HG02938 (cell line): ENCODE data around the gene RPTOR.

Experiments
- ATAC-seq: cut with Tn5 transposase; IDR thresholded peaks from one replicate; pipeline ENCODE4 v1.9.1; 2021; ENCODE audit warnings: mild to moderate bottlenecking, moderate library complexity; ENCODE audit not compliant: unreplicated experiment

RPTOR gene

DNA sequence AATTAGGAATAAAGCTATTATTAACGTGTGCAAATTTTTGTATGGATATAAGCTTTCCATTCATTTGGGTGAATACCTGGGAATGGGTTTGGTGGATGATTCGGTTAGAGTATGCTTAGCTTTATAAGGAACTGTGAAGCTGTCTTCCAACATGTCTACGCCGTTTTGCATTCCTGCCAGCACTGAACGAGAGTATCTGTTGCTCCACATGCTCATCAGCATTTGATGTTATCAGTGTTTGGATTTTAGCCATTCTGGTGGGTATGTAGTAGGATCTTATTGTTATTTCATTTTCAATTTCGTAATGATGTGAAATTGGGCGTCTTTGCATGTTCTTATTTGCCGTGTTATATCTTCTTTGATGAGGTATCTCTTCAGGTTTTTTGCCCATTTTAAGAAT, 168.0 kb downstream of the RPTOR start:
- ATAC-seq = no peak

DNA sequence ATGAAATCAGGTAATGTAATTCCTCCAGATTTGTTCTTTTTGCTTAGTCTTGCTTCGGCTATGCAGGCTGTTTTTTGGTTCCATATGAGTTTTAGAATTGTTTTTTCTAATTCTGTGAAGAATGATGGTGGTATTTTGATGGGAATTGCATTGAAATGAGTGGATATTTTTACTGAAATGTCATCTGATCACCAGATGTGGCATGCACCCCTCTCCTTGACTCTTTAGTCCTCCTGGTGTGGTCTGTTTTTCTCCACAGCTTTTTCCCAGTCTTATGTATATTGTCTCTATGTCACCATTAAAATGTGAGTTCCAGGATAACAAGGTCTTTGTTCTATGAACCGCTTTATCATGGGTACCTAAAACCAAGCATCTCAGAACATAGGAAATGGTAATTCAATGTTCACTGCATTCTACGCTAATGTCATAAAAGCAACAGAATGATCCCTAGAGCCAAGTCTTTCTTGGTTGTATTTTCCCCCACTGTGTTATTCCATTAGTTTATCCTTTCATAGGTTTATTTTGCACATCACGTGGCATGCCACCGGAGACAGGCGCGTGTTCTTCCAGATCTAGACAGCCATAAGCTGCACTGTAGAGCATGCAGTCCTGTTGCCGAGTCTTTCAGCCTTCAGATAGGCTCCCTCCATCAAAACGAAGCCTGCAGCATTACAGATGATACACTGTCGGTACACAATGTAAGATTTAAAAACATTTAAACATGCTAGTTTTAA, 172.5 kb downstream of the RPTOR start:
- ATAC-seq = no peak

GRCh38 chr17:80717720-80718083, 173.1 kb downstream of the RPTOR start:
- no peak for ATAC-seq

- no peak for ATAC-seq
Observed at GRCh38 chr17:80718428-80718827, 173.8 kb downstream of the RPTOR start.

GRCh38 chr17:80719449-80719848, 174.8 kb downstream of the RPTOR start:
- ATAC-seq = no peak

GRCh38 chr17:80720610-80721577, 176.3 kb downstream of the RPTOR start:
- ATAC-seq = no peak

DNA sequence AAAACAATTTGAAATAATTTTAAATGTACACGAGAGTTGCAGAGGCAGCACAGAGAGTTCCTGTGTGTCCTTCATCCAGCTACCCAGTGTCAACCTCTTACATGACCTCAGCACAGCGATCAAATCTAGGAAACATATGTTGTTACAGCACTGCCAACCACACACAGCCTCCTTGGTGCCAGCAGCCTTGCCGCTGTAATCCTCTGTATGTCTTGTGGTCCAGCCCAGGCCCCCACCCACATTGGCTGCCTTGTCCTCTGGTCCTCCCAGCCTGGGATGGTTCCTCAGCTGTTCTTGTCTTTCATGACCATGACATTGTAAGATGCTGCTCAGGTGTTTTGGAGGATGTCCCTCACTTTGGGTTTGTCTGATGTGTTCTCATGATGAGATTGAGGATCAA, 178.0 kb downstream of the RPTOR start:
- no peak for ATAC-seq

DNA sequence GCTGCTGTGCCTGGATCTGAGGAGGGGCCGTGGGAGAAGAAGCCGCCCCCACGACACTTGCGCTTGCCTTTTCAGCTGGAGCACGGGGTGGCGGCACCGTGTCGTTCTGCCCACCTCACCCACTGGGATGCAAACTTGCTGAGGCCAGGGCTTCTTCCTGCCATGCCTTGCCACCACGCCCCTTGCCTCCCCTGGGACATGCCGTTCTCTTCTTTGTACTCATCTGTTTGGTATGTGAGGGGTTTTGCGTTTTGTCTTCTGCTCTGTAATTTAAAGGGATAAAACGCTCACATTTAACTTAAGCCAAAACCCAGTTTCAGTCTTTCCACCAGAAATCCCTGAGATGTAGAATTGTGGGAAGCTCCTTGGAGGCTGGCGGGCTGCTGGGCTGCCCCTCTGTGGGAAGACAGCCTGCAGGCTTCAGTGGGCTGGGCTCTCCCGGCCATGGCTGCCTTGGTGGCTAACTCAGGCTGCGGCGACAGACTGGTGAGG, 180.2 kb downstream of the RPTOR start:
- no peak for ATAC-seq

GRCh38 chr17:80725517-80725916, 180.9 kb downstream of the RPTOR start:
- ATAC-seq = no peak

DNA sequence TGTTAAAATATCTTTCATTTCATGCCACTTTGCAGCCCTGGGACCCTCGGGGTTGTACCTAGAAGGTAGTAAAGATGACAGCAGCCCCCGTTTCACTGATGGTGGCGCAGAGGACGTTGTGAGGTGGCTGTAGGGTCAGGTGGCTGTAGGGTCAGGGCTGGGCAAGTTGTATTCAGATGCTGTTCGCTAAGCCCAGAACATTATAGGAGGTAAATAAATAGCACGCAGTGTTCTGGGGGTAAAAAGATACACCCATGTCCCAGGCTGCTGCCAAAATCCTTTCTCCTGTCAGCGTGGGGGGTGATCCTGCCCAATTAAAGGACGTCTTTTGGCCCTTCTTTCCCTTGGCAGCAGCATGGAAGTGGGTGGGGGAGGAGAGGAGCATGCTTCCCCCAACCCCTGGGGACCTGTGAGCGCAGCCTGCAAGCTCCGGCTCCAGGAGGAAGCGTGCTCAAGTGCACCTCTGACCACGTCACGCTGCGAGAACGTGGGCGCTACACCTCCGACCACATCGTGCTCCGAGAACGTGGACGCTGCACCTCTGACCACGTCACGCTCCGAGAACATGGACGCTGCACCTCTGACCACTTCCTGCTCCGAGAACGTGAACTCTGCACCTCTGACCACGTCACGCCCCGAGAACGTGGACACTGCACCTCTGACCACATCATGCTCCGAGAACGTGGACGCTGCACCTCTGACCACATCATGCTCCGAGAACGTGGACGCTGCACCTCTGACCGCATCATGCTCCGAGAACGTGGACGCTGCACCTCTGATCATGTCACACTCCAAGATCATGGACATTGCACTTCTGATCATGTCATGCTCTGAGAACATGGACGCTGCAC, 182.1 kb downstream of the RPTOR start:
- ATAC-seq = no peak

- ATAC-seq = no peak
Observed at GRCh38 chr17:80727409-80727755, 182.7 kb downstream of the RPTOR start.

DNA sequence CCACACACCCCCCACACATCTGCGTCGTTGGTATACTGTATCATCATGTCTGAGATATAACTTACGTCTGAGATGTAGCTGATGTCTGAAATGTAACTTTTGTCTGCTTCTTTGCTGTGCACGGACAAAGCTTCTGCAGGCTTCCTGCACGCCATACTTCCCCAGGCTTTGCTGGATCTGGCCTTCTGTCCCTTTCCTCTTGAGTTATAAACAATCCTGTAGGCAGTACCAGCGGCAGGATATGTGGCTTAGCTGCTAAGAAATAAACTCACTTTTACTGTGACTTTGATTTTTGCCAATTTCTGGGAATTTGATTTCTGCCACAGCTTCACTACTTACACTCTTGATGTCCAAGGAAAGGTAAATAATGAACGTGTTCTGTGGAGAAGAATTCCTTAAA, 184.4 kb downstream of the RPTOR start:
- no peak for ATAC-seq

DNA sequence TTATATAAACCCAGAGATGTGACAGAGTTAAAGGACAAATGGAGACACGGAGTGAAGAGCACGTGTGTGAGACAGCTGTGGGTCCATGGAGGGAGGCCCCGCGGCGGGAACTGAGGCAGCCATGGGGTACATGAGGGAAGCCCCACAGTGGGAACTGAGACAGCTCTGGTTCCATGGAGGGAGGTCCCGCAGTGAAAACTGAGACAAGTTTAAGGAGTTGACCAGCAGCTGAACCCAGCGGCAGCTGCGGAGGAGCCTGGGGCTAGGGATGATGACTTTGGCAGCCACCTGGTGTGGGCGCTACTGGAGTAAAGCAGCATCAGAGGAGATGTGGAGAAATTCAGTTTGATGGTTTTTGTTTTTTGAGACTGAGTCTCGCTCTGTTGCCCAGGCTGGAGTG, 185.1 kb downstream of the RPTOR start:
- ATAC-seq = no peak

DNA sequence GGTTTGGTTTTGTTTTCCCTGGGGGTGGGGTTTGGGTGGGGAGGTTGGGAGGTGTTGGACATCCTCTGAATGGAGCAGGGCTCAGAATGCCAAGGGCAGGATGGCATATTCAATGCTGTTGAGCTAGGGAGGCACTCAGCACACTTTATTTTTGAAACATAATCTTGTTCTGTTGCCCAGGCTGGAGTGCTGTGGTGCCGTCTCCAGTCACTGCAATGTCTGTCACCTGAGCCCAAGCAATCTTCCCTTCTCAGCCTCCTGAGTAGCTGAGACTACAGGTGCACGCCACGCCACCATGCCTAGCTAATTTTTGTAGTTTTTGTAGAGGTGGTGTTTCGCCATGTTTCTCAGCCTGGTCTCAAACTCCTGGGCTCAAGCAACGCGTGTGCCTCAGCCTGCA, 186.1 kb downstream of the RPTOR start:
- ATAC-seq = no peak

- no peak for ATAC-seq
Observed at GRCh38 chr17:80731323-80731722, 186.7 kb downstream of the RPTOR start.

- ATAC-seq = no peak
Observed at GRCh38 chr17:80732268-80732667, 187.6 kb downstream of the RPTOR start.

DNA sequence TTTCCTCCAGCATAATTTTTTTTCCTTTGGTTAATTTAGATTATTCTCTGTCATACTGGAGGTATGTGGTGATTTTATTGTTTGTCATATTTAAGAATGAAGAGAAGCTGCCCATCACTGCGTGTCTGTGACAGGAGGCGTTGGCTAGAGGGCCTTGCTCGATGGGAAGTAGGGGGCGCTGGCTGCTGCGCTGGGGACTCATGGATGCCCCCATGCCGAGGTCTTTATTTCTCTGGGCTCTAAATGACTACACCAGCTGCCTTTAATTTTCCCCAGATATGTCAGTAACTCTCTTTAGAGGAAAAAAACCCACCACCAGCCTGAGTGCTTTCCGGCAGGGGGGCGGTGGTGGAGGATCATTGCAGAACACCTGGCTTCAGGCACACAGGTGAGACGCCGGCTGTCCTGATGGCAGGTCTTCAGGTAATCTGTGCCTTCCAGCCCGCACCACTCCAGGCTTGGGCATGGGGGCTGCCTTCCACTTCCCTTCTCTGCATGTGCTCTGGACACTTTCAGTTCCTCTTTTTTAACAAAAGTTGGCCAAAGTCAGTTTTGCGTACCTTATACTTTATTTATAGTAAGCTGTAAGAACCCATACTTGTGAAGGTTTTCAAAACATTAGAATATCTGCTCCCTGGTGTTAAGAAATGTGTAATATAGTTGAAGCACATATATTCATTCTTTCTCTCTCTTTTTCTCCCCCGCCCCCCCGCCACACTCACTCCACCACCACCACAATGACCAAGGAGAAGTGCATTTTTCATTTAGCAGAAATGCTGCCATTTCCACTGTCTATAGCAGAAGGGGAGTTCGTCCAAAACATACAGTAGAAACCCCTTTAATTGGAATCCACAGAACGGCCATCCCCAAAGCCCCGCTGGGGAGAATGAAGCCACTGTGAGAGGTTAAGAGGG, 192.7 kb downstream of the RPTOR start:
- ATAC-seq = no peak

DNA sequence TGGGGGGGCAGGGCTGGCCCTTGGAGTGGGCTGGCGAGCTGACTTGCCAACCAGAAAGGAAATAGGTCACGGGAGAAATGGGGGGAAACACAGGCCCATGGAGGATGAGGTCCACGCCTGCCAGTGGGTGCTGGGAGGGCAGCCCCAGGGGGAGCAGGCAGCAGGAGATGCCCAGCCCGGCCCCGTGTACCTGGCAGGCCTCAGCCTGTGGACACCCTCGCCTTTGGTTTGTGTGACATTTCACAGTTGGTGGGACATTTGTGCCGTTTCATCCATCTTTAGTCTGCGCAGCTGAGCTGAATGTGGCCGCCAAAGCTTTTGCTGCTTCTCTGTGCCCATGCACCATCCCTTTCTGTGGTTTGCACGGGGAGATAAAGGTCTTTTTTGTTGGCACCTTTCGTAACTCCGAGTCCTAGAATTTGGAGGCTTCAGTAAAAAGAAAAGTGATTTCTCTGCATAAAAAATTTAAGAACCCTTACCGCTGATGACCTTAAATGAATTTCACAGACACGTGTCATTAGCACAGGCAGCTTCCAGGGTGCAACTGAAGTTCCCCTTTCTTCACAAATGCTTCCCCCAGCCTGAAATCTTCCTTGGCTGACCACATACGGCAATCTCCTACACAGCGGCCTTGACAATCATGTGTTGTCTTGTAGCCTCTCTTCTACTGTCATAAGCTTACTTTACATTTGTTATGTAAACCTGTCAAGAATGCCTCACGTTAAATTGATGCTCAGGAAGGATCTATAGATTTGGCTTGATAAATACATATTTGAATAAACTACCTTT, 193.6 kb downstream of the RPTOR start:
- ATAC-seq = no peak

- ATAC-seq = no peak
Observed at GRCh38 chr17:80738987-80739730, 194.5 kb downstream of the RPTOR start.
